ENCODE results near the gene TMOD1.

The TMOD1 gene

DNA sequence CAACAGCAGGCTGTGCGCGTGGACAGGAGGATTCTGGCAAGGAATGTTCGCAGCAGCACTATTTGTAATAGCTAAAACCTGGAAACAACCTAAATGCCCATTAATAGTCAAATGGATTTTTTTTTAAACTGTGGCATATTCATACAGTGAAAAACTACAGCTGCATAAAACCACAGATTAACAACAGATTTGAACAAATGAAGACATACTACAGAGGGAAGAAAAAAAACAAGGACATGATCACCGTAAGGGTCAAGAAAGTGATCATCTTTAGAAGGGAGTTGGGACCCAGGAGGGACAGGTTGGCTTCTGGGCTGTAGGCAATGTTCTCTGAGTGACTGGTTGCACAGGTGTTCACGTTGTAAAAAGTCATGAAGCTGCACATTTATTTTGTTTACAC, 1.2 kb upstream of the TMOD1 start:
- DNase-seq, result no peak

DNA sequence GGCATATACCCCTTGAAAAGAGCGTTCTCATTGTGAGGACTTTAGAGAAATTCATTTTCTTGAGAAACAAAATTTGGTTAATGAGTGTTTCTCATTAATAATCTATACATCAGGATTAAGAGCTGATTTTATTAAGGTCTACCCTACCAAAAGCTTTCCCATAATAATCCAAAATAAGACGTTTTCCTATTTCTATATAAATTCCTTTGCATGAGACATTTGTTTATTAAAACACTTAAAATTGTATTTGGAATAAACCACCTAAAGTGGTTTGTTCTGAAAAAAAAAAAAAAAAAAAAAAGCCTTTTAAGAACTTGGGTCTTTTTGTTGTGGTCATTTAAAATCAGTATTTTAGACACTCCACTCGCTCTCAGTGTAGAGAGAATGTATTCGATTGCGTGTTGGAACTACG, 695 bp upstream of the TMOD1 start:
- DNase-seq, result no peak

DNA sequence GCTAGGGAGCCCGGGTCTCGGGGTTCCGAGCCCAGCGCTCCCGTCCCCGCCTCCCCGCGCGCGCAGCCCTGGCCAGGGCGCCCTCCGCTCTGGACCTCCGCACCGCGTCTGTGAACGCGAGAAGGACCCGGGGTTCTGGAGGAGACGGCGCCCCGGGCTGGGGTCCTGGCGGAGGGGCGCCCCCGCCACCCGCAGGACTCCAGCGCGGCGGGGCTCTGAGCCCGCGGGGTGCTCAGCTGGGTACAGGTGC, 431 bp downstream of the TMOD1 start:
- no peak for DNase-seq

DNA sequence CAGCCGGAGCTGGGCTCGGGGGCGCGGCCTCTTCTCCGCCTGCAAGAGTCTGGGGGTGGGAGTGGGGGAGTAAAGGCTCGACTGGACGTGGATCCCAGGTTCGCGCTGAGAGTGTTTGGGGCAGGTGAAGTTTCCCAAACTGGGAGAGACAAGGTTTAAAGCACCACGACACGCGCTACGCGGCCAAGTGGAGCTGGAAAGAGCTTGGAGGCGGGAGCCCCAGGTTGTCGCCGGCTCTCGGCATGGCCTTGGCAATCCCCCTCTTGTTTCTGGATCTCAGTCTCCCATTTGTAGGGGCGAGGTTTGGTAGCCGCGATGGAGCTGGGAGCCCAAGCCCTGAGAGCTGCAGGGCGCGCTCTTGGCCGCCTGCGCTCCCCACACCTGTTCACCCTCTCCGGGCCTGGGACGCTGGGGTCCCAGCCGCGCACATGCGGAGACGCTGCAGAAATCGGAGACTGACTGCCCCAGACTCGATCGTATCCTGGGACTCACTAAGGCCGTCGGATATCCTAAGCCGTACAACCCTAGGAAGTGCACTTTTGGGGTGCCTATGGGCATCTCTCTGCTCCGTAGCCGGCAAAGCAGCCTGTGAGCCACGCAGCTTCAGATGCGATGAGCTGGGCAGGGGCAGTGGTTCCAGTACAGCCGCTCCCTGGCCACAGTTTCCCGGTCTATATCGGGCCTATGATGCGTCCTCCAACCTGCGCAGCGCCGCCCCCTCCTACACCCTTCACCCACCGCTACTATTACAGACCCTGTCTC, 937 bp downstream of the TMOD1 start:
- no peak for DNase-seq

DNA sequence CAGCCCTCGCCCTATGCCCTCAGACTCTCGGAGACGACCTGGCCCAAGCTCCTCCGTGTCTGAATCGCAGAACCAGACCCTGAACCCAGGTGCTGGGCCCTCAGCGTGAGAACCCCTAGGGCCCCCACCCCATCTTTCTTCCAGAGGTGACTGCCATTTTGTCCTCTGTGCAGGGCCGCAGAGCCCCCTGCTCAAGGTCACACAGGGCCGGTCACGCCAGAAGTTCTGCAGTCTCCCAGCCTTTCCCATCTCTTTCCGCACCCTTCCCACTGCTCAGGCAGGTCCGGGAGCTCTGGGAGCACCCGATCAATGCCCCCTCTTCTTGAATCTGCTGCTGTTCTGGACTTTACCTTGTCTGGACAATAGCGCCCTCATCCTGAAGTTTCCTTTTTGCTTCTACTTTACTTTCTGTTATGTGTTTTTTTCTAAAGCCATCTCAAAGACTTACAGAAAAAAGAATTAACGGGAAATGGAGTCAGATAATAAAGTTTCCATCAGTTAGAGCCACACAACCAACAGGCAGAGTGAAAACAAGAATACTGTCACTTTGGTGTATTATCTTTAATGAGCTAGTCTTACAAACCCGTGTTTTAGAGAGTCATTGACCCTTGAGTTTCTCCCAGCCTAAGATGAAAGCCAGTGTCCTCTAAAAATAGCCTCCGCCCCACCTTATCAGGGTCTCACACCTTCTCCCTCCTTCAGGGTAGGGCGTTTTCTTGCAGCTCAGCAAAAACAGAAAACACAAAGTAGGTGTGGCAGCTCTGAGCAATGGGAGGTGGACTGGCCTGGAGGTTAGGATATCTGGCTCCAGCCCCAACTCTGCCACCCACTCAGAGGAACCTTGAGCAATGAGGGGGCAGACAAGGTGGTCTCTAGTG, 1.8 kb downstream of the TMOD1 start:
- DNase-seq, result no peak

DNA sequence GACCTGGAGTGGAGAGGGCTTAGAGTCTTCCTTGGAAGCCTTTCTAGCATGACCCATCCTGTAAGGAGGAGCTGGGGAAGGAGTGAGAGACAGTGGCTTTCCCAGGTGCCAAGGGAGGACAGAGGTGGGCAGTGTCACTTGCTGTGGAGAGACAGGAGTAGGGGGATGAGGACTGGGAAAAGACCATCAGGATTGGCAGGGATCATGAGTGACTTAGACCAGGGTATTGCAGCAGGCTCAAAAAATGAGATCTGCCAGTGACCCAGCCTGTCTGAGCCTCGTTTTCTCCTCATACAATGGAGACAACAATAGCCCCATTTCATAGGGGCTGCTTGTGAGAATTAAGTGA, 2.4 kb downstream of the TMOD1 start:
- DNase-seq, result no peak

DNA sequence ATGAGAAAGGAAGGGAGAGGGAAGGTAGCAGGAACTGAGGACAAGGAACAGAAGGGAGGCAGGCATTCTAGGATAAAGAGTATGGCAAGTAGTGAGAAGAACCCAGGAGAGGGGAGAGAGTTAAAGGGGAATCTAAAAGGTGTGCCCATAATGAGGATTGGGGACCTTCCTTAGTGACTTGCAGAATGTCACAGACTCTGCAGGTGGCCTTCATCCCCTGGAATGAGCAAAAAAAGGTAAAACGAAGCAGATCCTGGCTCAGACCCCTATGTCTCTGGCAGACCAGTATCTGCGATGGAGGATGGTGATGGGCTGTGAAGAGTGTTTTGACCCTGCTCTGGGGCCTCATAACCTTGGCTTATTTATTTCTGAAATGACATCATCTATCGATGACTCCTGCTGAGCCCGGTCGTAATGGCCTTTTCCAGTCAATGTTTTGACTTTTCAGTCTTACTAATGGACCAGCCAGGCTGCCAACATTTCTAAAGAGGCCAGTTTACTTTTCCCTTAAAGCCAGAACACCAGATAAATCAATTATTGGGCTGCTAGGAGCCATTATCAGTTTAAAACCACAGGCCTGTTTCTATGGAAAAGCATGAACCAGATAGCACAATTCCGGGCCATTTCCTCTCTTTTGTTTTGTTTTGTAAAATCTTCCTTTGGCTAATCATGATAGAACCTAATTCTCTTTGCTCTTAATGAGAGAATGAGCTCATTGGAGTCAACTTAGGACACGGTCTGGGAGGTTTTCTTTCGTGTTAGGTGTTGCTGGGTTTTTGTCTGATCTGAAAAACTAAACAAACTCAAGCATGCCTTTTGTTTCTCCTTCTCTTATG, 3.1 kb downstream of the TMOD1 start:
- DNase-seq, result no peak

DNA sequence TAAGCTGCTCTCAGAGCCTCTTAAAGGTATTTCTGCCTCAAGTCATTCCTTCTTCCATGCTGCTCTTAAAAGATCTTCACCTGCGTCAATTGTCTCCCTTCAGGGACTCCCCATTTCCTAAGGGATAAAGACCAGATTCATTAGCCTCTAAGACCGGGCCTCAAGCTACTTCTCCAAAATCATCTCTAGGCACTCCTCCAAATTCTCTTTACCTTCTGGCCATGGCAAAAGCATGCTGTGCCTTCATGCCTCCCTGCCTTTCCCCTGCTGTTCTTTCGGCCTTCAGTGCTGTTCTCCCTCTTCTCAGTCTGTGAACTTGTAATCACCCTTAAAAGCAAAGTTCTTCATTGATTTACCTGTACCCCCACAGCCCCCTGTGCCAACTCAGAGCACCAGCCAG, 4.4 kb downstream of the TMOD1 start:
- no peak for DNase-seq

DNA sequence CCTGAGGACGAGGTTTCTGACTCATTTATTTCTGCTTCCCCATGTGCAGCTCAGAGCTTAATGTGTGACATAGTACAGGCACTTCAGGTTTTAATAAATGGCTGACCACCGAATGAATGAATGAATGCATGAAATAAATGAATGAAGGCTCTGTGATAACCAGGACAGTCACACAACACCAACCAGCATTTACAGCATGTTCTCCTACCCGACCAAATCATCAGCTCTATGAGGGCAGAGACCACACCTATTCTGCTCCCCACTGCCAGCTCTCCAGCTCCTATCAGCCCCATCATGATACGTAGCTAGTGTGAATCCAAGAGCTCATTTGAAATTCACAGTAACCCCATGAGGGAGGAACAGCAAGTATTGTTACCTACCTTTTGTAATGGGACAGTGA, 4.8 kb downstream of the TMOD1 start:
- no peak for DNase-seq

DNA sequence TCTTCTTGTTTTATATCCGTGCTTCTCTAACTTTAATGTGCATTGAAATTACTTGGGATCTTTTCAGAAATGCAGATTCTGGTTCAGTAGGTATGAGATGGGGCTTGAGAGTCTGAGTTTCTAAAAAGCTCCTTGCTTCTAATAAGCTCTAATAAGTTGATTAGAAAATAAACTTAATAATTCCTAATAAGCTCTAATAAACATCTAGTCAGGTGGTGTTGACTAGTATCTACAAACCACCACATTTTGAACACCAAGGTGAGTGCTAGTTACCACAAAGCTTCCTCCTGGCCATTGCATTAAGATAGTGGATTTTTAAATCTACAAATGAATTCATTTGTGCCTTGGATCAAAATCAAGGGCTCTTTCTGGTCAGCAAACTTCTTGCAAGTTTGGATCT, 5.3 kb downstream of the TMOD1 start:
- no peak for DNase-seq

DNA sequence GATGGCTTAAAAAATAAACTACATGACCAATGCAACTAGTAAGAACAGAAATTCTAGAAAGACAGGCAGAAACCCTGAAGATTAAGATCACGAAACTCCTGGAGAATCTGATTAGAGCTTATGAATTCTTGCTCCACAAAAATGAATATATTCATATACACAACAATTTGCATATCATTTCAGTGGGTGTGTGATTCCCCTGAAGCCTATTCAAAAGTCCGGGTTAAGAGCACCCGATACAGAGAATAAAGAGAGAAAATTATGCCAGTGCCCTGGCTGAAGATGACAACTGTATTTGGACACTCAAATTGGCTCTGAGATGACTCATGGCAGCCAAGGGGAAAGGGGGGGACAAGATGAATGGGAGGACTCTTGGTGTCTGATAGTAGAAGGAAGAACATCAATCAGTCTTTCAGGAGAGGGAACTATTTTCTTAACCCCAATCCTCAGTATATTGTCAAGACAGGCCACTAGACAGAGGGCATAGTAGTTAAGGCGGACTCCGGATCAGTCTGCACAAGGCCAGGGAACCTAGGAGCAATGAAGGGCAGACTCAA, 6.0 kb downstream of the TMOD1 start:
- DNase-seq, result no peak

DNA sequence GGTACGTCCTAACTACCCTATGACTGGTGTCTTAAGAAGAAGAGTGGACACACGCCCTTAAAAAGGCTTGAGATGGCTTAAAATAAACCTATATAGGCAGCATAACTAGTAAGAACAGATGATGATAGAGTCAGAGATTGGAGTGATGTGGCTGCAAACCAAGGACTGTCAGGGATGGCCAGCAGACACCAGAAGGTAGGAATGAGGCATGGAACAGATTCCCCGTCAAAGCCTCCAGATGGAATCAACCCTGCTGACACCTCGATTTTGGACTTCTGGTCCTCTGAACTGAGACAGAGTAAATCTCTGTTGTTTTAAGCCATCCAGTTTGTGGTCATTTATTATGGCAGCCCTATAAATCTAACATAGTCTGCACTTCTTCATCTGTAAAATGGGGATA, 7.4 kb downstream of the TMOD1 start:
- DNase-seq, result no peak

DNA sequence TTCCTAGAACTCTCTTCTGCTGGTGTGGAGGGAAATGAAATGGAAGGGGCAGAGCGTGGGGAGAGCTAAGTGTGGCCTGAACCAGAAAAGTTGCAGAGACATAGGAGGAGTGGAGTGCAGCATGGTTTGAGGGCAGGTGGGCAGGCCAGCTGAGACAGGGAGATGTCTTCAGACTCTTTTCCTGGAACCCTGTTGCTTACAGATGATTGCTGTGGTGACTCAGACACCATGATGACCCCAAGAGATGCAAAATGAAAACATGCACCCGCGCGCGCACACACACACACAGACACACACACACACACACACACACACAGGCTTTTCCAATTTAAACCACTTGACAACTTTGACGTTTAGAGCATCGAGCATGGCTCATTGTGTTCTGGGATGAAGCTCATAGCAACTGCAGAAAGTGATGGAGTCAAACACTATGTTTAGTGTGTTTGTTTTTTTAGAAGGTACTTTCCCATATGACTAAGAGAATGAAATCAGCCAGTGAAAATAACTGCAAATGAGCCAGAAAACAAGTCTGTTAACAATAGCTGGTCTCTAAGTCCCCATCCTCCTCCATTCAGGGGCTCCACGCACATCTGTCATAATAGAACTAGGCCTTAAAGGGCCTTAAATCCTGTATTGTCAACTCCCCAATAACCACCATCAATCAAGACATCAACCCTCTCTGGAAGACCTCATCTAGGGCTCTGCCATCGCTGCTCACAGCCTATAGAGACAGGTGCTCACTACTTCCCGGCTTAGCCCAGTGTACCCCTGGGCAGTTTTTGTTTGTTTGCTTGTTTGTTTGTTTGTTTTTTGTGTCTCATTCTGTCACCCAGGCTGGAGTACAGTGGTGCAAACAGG, 9.6 kb downstream of the TMOD1 start:
- peak; percentile 70 for DNase-seq

DNA sequence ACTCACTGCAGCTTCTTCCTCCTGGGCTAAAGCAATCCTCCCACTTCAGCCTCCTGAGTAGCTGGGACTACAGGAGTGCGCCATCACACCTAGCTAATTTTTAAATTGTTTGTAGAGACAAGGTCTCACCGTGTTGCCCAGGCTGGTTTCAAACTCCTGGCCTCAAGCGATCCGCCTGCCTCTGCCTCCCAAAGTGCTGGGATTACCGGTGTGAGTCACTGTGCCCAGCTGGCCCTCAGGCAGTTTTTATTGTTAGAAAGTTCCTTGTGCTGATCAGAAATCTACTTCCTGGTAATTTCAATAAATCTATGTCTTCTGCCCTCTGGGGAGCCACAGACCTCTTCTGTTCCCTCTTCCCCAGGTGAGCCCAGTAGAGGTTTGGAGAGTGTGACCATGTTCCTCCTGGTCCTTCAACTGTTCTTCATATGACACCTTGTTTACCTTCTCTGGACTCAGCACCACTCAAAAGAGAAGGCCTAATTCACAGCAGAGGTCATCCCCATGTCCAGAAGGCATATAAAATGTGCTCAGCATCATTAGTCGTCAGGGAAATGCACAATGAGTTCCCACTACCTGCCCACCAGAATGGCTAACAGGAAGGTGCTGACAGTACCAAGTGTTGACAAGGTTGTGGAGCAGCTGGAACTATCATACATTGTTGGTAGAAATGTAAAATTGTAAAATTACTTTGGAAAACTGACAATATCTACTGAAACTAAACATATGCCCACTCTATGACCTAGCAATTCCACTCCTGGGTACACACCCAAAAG, 10.4 kb downstream of the TMOD1 start:
- peak; percentile 53 for DNase-seq

DNA sequence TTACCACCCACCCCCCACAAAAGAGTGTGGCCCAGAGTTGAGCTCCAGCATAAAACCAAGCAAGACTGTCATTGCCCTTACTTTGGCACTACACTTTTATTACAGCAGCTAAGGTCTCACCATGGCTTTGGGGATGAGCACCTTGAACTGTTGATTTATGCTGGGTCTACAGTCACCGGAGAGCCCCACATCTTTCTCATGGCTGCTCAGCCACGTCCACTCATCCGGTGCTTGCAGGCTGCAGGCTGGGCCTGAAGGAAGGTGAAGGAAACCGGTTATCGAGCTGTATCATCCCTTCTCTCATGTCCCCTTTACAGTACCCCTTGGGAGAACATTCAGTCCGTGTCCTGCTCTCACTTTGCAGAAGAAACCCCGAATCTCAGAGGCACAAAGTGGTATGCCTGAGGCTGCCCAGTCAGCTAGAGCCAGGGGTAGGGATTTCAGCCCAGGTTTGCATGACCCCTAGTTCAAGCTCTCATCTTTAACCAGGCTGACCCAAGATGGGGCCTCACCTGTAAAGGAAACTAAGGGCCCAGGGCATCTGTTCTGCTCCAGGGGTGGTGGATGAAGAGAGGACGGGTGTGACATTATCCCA, 11.6 kb downstream of the TMOD1 start:
- DNase-seq, result no peak

DNA sequence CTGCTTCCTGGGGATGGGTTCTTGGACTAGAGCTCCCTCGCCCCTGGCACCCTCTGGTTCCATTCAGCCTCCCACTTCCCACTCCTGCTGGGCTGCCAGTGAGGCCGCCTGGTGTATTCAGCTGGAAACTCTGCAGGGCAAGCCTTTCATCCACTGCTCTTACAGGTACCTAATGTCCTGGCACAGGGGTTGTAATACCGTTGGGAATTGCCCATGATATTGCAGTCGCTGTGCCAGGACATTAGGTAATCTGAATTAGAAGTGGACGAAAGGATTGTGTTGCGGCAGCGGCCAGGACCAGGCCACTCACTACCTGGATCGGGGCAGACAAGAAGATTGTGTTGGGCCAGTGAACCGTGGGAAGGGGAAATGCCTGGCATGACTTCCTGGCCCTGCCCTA, 13.1 kb downstream of the TMOD1 start:
- DNase-seq, result no peak

DNA sequence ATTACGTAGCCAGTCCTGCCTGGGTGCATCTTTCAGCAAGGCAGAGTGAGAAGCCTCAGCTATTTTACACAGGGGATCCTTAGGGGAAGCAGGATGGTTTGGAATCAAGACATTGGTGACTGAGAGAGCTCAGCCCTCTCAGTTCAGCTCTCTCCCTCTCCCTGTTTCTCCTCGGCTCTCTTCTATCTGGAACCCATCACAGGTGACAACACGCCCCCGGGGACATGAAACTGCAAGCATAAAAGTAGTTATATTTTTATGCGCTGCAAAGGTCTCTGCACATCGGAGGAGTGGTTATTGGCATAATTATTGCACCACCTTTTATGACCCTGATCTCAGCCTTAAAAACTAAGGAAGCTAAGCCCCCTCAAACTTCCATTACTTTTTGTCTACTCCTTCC, 14.2 kb downstream of the TMOD1 start:
- DNase-seq, result no peak

DNA sequence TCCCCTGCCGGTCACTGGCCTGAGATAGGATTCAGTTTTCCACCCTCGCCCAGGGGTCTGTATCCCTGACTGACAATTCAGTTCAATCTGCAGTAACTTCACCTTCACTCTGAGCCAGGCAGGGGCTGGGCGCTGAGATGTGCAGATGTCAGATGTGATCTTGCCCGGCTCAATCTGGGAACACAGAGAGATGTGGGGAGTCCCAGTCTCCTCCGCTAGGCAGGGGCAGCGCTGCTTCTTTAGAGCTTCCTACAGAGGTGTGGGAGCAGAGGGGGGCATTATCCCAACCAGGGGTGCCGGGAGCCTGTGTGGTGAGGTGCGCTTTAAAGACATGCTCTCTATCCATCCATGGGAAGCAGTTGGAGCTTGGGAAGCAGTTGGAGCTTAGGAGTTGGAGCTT, 14.6 kb downstream of the TMOD1 start:
- no peak for DNase-seq

DNA sequence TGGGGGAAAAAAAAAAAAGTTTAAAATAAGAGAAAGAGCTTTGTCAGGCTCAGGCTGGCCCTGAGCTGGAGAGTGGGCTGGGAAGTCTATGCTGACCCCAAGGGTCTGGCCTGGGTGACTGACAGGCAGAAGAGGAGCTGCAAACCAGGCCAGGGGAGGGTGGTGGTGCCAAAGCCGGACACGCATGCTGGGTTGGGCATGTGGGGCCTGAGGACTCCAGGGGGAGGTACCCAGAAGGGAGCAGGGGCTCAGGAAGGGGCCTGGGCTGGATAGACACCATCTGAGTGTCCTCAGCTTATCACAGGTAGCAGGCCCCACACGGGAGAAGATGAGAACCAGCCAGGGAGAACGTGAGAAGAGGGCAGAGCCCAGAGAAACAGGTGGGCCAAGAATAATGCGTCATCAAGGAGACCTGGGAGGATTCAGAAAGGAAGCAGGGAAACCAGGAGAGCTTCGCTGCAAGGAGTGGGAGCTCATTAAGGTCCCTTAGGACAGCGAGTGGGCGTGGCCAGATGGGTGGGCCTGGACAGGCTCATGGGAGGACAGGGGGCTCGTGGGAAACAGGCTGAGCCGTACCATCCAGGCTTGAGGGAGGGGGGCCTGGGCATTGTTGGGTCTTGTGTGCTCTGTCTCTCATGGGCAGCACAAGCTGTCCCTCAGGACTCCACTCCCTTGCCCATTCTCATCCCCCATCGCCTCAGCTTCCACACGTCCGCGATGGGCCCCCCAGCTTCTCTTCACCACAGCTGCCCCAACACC, 16.0 kb downstream of the TMOD1 start:
- DNase-seq, result no peak

DNA sequence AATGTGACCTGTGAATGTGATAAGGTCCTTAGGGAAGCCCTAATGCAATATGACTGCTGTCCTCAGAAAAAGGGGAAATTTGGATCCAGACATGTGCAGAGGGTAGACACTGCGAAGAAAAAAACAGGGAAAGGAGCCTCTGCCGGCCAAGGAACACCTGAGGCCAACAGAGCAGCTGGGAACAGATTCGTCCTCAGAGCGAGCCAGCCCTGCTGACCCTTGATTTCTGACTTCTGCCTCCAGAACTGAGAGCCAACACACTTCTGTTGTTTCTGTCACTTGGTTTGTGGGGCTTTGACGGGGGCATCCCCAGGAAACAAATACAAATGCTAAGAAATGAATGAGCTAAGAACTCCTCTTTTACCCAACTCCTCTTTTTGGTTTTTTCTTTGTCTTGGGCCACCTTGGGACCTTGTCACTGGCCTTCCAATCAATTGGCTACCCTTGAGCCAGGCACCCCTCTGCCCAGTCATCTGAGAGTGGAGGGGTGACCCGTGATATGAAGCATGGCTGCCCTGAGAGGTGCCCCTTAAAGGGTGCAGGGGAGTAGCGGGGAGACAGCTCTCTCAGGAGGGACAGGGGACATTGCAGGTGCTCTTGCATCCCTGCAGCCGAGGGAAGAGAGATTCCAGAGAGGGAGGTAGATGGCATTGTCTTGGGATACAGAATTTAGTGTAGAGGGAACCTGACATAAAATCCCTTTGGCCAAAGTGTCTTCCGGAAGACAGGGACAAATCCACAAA, 16.9 kb downstream of the TMOD1 start:
- DNase-seq, result no peak

All from EL (cell line).